Stimulated activated CD4-positive, alpha-beta T cell treated with anti-CD3 and anti-CD28 coated beads, Interleukin-12 subunit alpha, Interleukin-12 subunit beta, amount 100 ng/mL, for 48 hours (primary cell): ENCODE data around the gene VPS35.

Experiments
- DNase-seq, 3 donors: peaks; one replicate each; pipeline ENCODE4 v3.0.0-alpha.2; 2020; ENCODE audit warnings: low read depth in 2 of 3, low spot score in 1 of 3

The VPS35 gene

DNA sequence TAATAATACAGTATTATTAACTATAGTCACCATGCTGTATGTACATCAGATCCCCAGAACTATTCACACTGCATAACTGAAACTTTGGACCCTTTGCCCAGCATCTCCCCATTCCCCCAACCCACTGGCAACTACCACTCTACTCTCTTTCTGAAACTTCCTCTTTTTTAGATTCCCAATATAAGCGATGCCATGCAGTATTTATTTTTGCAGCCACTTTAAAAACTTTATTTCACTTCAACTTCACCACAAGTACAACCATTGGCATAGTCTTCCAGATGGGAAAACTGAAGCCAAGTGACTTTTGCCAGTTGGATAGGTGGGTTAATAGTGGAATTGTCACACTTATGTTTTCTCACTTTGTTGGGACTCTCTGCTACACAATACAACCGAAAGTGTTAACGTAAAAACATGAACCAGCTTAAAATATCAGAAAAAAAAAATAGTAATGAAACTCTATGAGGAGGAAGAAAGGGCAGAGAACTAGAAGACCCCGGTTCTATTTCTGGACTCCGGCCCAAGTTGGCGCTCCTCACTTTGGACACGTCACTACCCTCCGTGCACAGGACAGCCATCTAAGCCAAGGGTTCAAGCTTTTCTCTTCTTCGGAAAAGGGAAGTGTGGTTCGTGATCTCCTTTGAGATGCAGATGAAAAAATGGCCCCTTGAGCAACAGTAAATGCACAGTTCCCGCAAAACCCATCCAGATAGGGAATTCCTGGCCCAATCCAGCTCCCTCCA lies 68.5 kb downstream of the VPS35 start:
- DNase-seq: peak in 1 of 3 donors; percentile 9

DNA sequence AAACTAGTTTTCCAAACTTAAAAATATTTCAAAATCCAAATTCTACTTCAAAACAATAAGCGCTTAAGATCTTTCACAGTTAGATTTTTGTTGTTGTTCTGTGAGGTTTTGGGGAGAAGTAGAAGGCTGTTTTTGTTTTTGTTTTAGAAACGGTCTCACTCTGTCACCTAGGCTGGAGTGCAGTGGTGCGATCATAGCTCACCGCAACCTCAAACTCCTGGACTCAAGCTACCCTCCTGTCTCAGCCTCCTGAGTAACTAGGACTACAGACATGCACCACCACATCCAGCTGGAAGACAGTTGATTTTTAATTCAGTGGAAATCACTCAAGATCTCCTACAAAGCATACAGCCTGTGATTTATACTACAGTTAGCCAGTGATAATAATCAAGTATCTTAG lies 70.5 kb downstream of the VPS35 start:
- DNase-seq: no peak

DNA sequence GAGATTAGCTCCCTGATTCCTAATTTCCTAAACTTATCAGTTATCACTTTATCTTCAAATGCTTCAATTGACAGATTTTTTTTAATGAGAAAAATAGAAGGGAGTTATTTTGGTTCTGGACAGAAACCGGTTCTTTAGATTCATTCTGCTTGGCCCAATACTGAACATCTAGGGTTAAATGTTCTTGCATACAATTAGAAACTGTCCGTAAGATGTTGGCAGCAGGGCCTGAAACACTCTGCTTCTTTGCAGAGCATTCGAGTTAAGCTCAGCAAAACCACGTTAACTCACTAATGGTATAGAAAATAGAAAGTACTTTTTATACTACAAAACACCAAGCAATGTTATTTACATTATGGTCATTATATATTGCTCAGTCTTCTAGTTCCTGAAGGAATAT lies 75.0 kb downstream of the VPS35 start:
- DNase-seq: no peak

DNA sequence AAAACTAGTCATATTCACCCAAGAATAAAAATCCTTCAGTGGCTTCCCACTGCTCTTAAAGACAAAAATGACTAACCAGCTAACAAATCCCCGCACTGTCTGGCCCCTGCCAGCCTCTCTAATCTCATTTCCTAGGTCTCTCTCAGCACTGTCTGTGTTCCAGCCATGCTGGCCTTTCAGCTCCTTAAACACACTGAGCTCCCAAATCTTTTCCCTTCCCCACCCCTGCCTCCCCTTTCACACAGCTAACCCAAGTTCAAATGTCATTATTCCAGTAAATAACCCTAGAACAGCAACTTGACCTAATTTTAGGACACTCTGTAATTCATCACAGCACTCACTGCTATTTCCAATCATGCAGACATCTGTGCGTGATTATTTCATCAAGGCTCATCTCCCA lies 75.6 kb downstream of the VPS35 start:
- no peak for DNase-seq

DNA sequence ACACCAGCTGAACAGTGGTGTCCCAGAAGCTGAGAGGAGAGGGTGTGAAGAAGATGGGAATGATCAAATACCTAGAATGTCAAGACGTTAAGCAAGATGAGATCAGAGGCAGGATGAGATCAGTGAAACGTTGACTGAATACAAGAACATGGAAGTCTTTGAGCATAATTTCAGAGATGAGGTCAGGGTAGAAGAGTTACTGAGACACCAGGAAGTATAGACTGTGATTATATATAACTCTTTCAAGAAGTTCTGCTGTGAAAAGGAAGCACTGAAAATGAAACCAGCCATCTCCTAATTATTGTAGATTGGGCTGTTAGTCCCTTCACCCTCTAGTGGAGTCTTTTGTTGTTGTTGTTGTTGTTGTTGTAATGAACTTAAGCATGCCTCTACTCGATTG lies 76.9 kb downstream of the VPS35 start:
- DNase-seq: no peak

DNA sequence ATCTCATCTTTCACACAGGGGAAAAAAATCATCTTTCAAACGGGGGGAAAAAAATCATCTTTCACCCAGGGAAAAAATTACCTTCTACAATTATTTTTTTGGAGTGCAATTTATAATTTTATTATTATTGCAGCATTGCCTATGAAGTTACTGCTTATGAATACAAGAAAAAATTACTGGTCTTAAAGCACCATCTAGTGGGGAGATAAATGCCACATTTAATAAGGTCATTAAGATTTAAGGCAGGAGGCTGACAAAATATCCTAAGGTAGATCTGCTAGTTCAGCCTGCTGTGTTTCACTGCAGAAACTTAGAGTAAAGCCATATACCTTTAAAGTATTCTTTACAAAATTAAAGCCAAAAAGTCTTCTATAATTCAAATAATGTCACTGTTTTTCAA lies 81.4 kb downstream of the VPS35 start:
- no peak for DNase-seq

DNA sequence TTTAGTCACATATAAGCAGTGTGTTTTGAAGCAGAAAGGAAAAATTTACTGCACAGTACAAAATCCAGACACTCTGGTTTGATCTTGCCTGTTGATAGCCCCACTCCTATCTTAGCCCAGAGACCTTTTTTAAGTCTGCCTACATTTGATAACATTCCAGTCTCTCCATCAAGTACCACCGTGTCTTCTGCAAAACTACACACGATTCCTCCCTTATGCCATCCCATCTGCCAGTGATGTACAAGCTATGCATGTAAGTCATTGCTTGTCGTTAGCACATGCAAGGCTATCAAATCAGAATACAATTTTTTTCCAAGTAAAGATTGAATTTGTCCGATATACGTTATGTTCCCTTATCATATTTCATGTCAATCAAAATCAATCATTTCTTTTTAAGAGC lies 82.7 kb downstream of the VPS35 start:
- DNase-seq: no peak
